Stomach (tissue), 9 donors: ENCODE results near the gene NEDD4L. TPM values are rescaled to one million over a fixed set of nuclear protein-coding genes. Genes with fewer than 3 reads are reported as not detected.
A peak's percentile ranks its signal among the peaks of the same experiment; 100 is the strongest.

Source experiments
- DNase-seq, 2 donors: peaks; one replicate each; pipeline versions ENCODE4 v3.0.0 to v3.0.0-alpha.2; 2013 to 2019
- H3K27ac ChIP-seq, 5 donors: fragments of 200-600 bp in 4 of 5; sonication (generic) in 4 of 5; one replicate each; pipeline ENCODE4 v1.5.1; 2013 to 2019; ENCODE audit warnings: mild to moderate bottlenecking in 1 of 5, moderate library complexity in 1 of 5
- H3K27me3 ChIP-seq, 3 donors: fragments of 200-600 bp; sonication (generic); one replicate each; pipeline ENCODE4 v1.5.1; 2017 to 2019; ENCODE audit warnings: mixed run types in 1 of 3
- H3K36me3 ChIP-seq, 4 donors: fragments of 200-600 bp; sonication (generic); 1 replicate in 3 of 4; 2 replicates in 1 of 4; pipeline ENCODE4 v1.5.1; 2016 to 2019
- H3K4me1 ChIP-seq, 4 donors: fragments of 200-600 bp; sonication (generic); one replicate each; pipeline ENCODE4 v1.5.1; 2016 to 2019
- H3K4me3 ChIP-seq, 4 donors: fragments of 200-600 bp; sonication (generic) in 3 of 4; one replicate each; pipeline ENCODE4 v1.5.1; 2016 to 2019; ENCODE audit warnings: mild to moderate bottlenecking in 1 of 4
- H3K9me3 ChIP-seq, 4 donors: fragments of 200-600 bp; sonication (generic); one replicate each; pipeline ENCODE4 v1.5.1; 2016 to 2019
- CTCF ChIP-seq, 7 experiments: fragments of 450-650 bp in 4 of 7; fragments of 200-600 bp in 3 of 7; sonication (generic) in 3 of 7; IDR thresholded peaks; one replicate each; pipeline ENCODE4 v1.5.1; 2016 to 2019; ENCODE audit warnings: antibody characterized with exemption in 7 of 7, control low read depth in 2 of 7, mild to moderate bottlenecking in 1 of 7
- EP300 ChIP-seq: sonication (generic); formaldehyde crosslinking; IDR thresholded peaks from one replicate; pipeline ENCODE4 v1.6.1; 2017; ENCODE audit warnings: antibody characterized with exemption
- POLR2A ChIP-seq, 4 donors: fragments of 450-650 bp; IDR thresholded peaks; one replicate each; pipeline ENCODE4 v1.6.1; 2016; ENCODE audit warnings: antibody characterized with exemption in 4 of 4, control low read depth in 2 of 4, mild to moderate bottlenecking in 1 of 4, moderate library complexity in 1 of 4
- POLR2AphosphoS5 ChIP-seq, 3 donors: sonication (generic); formaldehyde crosslinking; IDR thresholded peaks; one replicate each; pipeline ENCODE4 v1.6.1; 2016; ENCODE audit warnings: antibody characterized with exemption in 3 of 3
- WGBS, 5 donors: extraction: QIAGEN DNeasy Blood & Tissue Kit in 3 of 5; methylation state at CpG; one replicate each; pipeline versions ENCODE4 v1.1.5 to v1.1.7; 2013 to 2018; 5-methylcytosine and 5-hydroxymethylcytosine counted together
- intact Hi-C: fragments of 100-400 bp; cut with DNase I; formaldehyde crosslinking; loops from one replicate; pipeline ENCODE4 v1.15.1; 2023; ENCODE audit warnings: low total_unique reads
- polyA plus RNA-seq, 3 donors: library from polyadenylated mRNA; stranded (reverse); fragments of 200-250 nt; gene quantifications; one replicate each; pipeline ENCODE4 v1.2.3, GENCODE V29; 2013
- total RNA-seq, 5 donors: library from RNA; depleted of rRNA; stranded (reverse); fragments of >200 nt; gene quantifications; one replicate each; pipeline versions ENCODE4 v1.1.0 to v1.2.3, GENCODE V29; 2014 to 2016
- donor health status: healthy with polysubstance abuse.
- donor health status: Bipolar disorder and iron deficiency.
- donor health status: healthy.

NEDD4L gene
- total and polyA plus RNA-seq, 8 donors: 46.1 to 315 (median 129) TPM

GRCh38 chr18:58303363-58303762 is 259.3 kb downstream of the NEDD4L start:
- Histone ChIP-seq H3K4me3 (no peak overlapping the region), H3K4me1 (peaks cover 0 to 51% (median 32%) of the 10 kb centered on the region in 4 donors), H3K9me3 (peaks cover 0 to 15% (median 5%) of the 10 kb centered on the region in 4 donors), H3K27ac (peak overlapping the region; percentile 11 to 59 (median 22)), H3K27me3 (no peaks in the 10 kb centered on the region), H3K36me3 (no peaks in the 10 kb centered on the region)
- 26 to 38% (median 37%) methylated on average over 3 of the region's 3 CpGs for WGBS, 5 donors
- intact Hi-C loops: no loop called here
- peak in 1 of 2 donors; percentile 66 for DNase-seq
- TF ChIP-seq POLR2AphosphoS5 (IDR thresholded peaks at IDR 0.05) (no peak), CTCF (IDR thresholded peaks at IDR 0.05) (no peak), POLR2A (IDR thresholded peaks at IDR 0.05) (no peak), EP300 (no peak)

- 94 to 98% (median 97%) methylated on average over 3 of the region's 3 CpGs for WGBS, 5 donors
- H3K27me3 ChIP-seq: no peaks in the 10 kb centered on the region
- peaks cover 0 to 15% (median 5%) of the 10 kb centered on the region in 4 donors for H3K9me3 ChIP-seq
- intact Hi-C loops: no loop called here
- no peak for DNase-seq
- no peak overlapping the region for H3K4me3 ChIP-seq
- no peak overlapping the region for H3K27ac ChIP-seq
- H3K4me1 ChIP-seq: peaks cover 8 to 51% (median 33%) of the 10 kb centered on the region in 4 donors
- TF ChIP-seq POLR2AphosphoS5 (IDR thresholded peaks at IDR 0.05): no peak
- TF ChIP-seq CTCF (IDR thresholded peaks at IDR 0.05): no peak
- no peak for TF ChIP-seq POLR2A (IDR thresholded peaks at IDR 0.05)
- TF ChIP-seq EP300: no peak
- H3K36me3 ChIP-seq: no peaks in the 10 kb centered on the region
These were observed 261.8 kb downstream of the NEDD4L start for GRCh38 chr18:58305792-58306191.

GRCh38 chr18:58307441-58307840 is 263.4 kb downstream of the NEDD4L start:
- no peak overlapping the region for H3K4me3 ChIP-seq
- H3K27ac ChIP-seq: peak overlapping the region in 2 of 5 donors; percentile 40 to 49
- H3K9me3 ChIP-seq: peaks cover 0 to 15% (median 5%) of the 10 kb centered on the region in 4 donors
- TF ChIP-seq CTCF (IDR thresholded peaks at IDR 0.05): no peak
- TF ChIP-seq POLR2A (IDR thresholded peaks at IDR 0.05): no peak
- TF ChIP-seq POLR2AphosphoS5 (IDR thresholded peaks at IDR 0.05): no peak
- intact Hi-C loops: no loop called here
- no peak for DNase-seq
- H3K36me3 ChIP-seq: no peaks in the 10 kb centered on the region
- WGBS, 5 donors: 74 to 87% (median 80%) methylated on average over 3 of the region's 3 CpGs
- peaks cover 8 to 63% (median 40%) of the 10 kb centered on the region in 4 donors for H3K4me1 ChIP-seq
- H3K27me3 ChIP-seq: no peaks in the 10 kb centered on the region

DNA sequence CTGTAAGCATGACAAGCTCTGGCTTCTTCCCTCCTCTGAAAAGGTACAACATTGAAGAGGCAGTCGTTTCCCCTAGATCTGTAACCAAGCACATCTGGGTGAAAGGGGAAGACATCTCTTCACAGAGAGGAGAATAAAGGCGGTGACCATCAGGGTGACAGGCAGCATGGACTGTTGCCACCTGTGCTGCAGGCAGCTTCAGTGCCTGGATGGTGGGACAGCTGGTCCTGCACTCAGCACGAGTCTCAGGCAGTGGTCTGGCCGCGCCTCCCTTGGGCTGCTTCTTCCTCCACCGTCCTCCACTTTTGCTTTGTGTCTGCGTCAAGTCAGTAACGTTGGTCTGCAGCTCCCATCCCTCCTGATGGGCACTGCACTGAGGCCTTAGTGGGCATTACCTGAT is 264.4 kb downstream of the NEDD4L start:
- intact Hi-C loops: no loop called here
- WGBS, 5 donors: 64 to 79% (median 71%) methylated on average over 8 of the region's 8 CpGs

More for the DNA sequence above, 264.4 kb downstream of the NEDD4L start:
- no peaks in the 10 kb centered on the region for H3K27me3 ChIP-seq
- TF ChIP-seq POLR2AphosphoS5 (IDR thresholded peaks at IDR 0.05) (no peak), EP300 (no peak), POLR2A (IDR thresholded peaks at IDR 0.05) (no peak), CTCF (IDR thresholded peaks at IDR 0.05) (no peak)
- DNase-seq: no peak
- no peak overlapping the region for H3K4me3 ChIP-seq
- H3K4me1 ChIP-seq: peaks cover 11 to 58% (median 32%) of the 10 kb centered on the region in 4 donors
- H3K27ac ChIP-seq: peak overlapping the region; percentile 69 to 86 (median 80)
- peaks cover 0 to 15% (median 5%) of the 10 kb centered on the region in 4 donors for H3K9me3 ChIP-seq
- no peaks in the 10 kb centered on the region for H3K36me3 ChIP-seq
